Calu3 (cell line): ENCODE data around the gene TFF1. TPM values are rescaled to one million over a fixed set of nuclear protein-coding genes. Genes with fewer than 3 reads are reported as not detected.

ENCODE experiments used
- BruUV-seq: library from RNA; stranded (reverse); fragments of 400-500 nt; replicated peaks from 2 replicates; lab custom pipeline; 2021; lab: Mats Ljungman, UMichigan
- CTCF ChIA-PET: fragments of 300-600 bp; sonication (Branson Sonifier 250); formaldehyde crosslinking; loops from one replicate; lab custom pipeline; 2022; ENCODE audit warnings: antibody characterized with exemption; lab: Charles Lee
- DNase-seq: peaks from one replicate; pipeline ENCODE4 v3.0.0; 2022
- H3K27ac Mint-ChIP-seq: one replicate; pipeline ENCODE4 v1.8.0; 2022; ENCODE audit warnings: mixed read lengths; ENCODE audit not compliant: unreplicated experiment
- H3K27me3 Mint-ChIP-seq: one replicate; pipeline ENCODE4 v1.8.0; 2022; ENCODE audit warnings: mixed read lengths; ENCODE audit not compliant: unreplicated experiment
- H3K36me3 Mint-ChIP-seq: one replicate; pipeline ENCODE4 v1.8.0; 2022; ENCODE audit warnings: mild to moderate bottlenecking, moderate library complexity, mixed read lengths; ENCODE audit not compliant: insufficient read depth, unreplicated experiment
- H3K4me1 Mint-ChIP-seq: one replicate; pipeline ENCODE4 v1.8.0; 2022; ENCODE audit warnings: mild to moderate bottlenecking, low read depth, mixed read lengths; ENCODE audit not compliant: unreplicated experiment
- H3K4me3 Mint-ChIP-seq: one replicate; pipeline ENCODE4 v1.8.0; 2022; ENCODE audit warnings: mild to moderate bottlenecking, low read depth, moderate library complexity, mixed read lengths; ENCODE audit not compliant: unreplicated experiment
- H3K9me3 Mint-ChIP-seq: one replicate; pipeline ENCODE4 v1.8.0; 2022; ENCODE audit warnings: low read depth, mixed read lengths; ENCODE audit not compliant: unreplicated experiment
- intact Hi-C: fragments of 100-400 bp; cut with micrococcal nuclease; formaldehyde crosslinking; loops from one replicate; pipeline ENCODE4 v1.10.0; 2022; ENCODE audit not compliant: unreplicated experiment
- total RNA-seq: library from RNA; stranded (reverse); gene quantifications from 2 replicates; pipeline ENCODE4 v1.2.3, GENCODE V29; 2022
- TF ChIP-seq, protein P1 (sequence below): fragments of 200-600 bp; IDR thresholded peaks from one replicate; pipeline ENCODE4 v1.8.0; 2022; ENCODE audit warnings: antibody characterized with exemption; ENCODE audit not compliant: unreplicated experiment

Gene TFF1
- total RNA-seq, 1 experiment from 2014 or later: not detected

DNA sequence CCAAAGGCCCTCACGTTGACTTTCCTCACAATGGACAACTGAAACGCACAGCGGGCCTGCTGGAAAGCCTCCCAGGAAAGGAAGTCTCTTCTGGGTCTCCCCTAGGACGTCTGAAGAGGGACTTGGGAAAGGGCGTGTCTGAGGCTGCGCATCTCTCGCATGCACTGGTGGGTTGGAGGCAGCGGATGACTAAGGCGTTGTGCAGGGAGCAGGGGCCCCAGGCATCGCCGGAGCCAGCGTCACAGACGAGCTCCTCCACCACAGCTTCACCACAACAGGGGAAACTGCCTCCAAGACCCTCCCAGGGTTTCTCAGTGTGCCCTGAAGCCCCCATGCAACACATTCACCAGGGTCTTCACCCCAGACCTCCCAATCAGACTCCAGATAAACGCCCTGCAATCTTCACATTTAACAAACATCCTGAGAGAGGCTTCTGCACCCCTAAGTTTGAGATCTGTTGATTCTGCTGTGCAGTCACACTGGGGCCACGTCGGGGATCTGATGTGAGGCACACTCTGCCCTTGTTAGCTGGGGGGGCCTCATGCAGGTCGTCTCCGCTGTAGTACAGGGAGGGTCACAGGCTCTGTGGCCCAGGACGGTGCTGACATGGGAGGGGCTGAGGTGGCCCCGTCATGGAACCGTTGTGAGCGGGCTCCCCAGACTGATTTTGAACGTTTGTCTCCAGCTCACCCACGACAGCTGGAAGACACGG is 7.0 kb upstream of the TFF1 start:
- DNase-seq: no peak
- Mint-ChIP-seq H3K36me3 (no peaks in the 10 kb centered on the region), H3K9me3 (no peaks in the 10 kb centered on the region), H3K27ac (no peak overlapping the region), H3K4me1 (peaks cover 7% of the 10 kb centered on the region), H3K4me3 (no peak overlapping the region), H3K27me3 (no peaks in the 10 kb centered on the region)
- CTCF ChIA-PET: no interaction called here
- TF ChIP-seq, protein P1, sequence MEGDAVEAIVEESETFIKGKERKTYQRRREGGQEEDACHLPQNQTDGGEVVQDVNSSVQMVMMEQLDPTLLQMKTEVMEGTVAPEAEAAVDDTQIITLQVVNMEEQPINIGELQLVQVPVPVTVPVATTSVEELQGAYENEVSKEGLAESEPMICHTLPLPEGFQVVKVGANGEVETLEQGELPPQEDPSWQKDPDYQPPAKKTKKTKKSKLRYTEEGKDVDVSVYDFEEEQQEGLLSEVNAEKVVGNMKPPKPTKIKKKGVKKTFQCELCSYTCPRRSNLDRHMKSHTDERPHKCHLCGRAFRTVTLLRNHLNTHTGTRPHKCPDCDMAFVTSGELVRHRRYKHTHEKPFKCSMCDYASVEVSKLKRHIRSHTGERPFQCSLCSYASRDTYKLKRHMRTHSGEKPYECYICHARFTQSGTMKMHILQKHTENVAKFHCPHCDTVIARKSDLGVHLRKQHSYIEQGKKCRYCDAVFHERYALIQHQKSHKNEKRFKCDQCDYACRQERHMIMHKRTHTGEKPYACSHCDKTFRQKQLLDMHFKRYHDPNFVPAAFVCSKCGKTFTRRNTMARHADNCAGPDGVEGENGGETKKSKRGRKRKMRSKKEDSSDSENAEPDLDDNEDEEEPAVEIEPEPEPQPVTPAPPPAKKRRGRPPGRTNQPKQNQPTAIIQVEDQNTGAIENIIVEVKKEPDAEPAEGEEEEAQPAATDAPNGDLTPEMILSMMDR: no peak
- intact Hi-C loops: no loop called here
- BruUV-seq: no TSS peak

DNA sequence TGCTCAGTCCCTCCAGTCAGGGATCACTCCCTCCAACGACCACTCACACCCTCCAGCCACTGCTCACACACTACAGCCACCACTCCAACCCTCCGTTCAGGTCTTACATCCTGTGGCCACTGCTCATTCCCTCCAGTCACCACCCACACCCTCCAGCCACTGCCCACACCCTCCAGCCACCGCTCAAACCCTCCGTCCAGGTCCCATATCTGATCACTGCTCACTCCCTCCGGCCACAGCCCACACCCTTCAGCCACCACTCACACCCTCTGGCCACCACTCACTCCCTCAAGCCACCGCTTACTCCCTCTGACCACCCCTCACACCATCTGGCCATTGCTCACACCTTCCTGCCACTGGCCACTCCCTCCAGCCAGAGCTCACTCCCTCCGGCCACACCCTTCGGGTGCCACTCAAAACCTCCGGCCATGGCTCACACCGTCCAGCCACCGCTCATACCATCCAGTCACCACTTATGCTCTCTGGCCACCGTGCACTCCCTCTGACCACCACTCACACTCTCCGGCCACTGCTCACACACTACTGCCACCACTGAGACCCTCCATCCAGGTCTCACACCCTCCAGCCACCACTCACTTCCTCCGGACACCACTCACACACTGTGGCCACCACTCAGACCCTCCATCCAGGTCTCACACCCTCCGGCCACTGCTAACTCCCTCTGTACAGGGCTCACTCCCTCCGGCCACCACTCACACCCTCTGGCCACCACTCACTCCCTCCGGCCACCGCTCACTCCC is 4.7 kb upstream of the TFF1 start:
- no peaks in the 10 kb centered on the region for H3K36me3 Mint-ChIP-seq
- no peak overlapping the region for H3K27ac Mint-ChIP-seq
- H3K9me3 Mint-ChIP-seq: no peaks in the 10 kb centered on the region
- CTCF ChIA-PET: no interaction called here
- intact Hi-C loops: no loop called here
- no TSS peak for BruUV-seq
- no peak for DNase-seq
- H3K27me3 Mint-ChIP-seq: no peaks in the 10 kb centered on the region
- no peak overlapping the region for H3K4me3 Mint-ChIP-seq
- TF ChIP-seq, protein P1: no peak
- H3K4me1 Mint-ChIP-seq: peaks cover 10% of the 10 kb centered on the region

DNA sequence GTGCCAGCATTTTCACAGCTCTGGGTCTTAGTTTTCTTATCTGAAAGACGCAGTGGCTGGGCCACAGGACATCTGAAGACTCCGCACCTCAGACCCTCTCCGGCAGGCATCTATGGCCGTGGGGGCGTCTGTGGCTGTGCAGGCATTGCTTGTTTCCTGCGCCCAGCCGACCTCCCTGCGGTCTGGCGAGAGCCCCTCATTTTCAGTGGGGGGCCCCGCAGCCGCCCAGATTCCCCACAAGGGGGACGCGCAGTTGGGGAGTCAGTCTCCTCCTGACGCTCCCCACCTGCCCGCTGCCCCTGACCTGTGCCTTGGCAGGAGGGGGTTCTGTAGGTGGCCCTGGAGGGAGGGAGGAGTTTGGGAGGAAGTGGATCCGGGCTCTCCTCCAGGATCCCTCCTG is 3.5 kb upstream of the TFF1 start:
- H3K27me3 Mint-ChIP-seq: no peaks in the 10 kb centered on the region
- CTCF ChIA-PET: no interaction called here
- no peaks in the 10 kb centered on the region for H3K9me3 Mint-ChIP-seq
- TF ChIP-seq, protein P1: no peak
- no peak overlapping the region for H3K27ac Mint-ChIP-seq
- intact Hi-C loops: no loop called here
- no peak overlapping the region for H3K4me3 Mint-ChIP-seq
- no peak for DNase-seq
- no peaks in the 10 kb centered on the region for H3K36me3 Mint-ChIP-seq
- peaks cover 9% of the 10 kb centered on the region for H3K4me1 Mint-ChIP-seq
- no TSS peak for BruUV-seq

DNA sequence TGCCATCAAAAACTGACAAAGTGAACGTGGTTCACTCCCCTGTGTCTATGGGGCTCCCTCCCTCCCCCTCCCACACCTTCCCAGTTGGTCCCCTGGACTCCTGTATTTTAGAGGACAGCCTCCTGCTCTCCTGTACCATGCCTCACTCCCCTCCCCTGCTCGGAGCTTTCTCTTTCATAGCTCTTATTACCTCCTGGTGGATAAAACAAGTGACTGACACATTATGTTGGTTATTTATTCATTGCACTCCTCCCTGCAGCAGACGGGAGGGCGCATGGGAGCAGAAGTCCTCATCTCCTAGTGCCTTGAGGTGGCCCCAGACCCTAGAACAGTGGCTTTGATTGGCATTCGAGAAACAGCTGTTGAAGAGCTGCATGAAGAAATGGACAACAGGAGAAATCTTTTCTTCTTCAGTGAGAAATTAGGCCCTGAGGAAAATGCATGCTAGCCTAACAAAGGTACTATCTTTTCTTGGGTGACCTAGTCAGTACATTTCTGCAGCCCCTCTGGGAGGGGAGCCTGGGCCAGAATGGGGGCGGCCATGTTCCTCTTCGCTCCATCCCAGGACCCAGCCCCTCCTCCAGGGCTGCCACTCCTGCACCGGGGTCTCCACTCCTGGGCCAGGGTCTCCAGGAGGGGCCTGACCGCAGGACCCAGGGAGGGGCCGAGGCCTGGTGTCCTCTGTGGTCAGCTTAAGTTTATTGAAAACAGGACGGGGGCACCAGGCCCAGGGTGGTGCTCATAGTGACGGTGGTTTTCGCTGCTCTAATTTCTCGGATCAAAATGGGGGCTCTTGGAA is 1.2 kb upstream of the TFF1 start:
- intact Hi-C loops: no loop called here
- H3K27ac Mint-ChIP-seq: no peak overlapping the region
- peaks cover 19% of the 10 kb centered on the region for H3K4me1 Mint-ChIP-seq
- H3K9me3 Mint-ChIP-seq: no peaks in the 10 kb centered on the region
- no peak overlapping the region for H3K4me3 Mint-ChIP-seq
- no TSS peak for BruUV-seq
- no peaks in the 10 kb centered on the region for H3K27me3 Mint-ChIP-seq
- DNase-seq: no peak
- CTCF ChIA-PET: interaction anchor here (1.2 kb wide), 1 partner anchor 100 kb away, joined by 3 read pairs; no protein-coding TSS in a partner anchor
- H3K36me3 Mint-ChIP-seq: no peaks in the 10 kb centered on the region
- TF ChIP-seq, protein P1: no peak
